Measurements from ENCODE around the gene HARBI1.

DNA sequence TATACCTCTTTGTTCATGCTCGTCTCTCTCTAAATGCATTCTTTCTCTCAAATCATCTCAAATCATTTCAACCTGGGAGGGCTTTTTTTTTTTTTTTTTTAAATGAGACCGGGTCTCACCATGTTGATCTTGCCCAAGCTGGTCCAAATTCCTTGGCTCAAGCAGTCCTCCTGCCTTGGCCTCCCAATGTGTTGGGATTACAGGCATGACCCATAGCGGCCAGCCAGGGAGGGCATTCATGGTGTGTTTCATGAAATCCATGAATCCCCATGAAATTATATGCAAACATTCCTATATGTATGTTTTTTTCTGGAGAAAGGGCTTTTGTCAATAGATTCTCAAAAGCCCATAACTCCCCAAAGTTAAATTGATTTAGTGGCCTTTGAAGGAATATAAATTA, 26.5 kb upstream of the HARBI1 start:
- TF ChIP-seq, protein P1, sequence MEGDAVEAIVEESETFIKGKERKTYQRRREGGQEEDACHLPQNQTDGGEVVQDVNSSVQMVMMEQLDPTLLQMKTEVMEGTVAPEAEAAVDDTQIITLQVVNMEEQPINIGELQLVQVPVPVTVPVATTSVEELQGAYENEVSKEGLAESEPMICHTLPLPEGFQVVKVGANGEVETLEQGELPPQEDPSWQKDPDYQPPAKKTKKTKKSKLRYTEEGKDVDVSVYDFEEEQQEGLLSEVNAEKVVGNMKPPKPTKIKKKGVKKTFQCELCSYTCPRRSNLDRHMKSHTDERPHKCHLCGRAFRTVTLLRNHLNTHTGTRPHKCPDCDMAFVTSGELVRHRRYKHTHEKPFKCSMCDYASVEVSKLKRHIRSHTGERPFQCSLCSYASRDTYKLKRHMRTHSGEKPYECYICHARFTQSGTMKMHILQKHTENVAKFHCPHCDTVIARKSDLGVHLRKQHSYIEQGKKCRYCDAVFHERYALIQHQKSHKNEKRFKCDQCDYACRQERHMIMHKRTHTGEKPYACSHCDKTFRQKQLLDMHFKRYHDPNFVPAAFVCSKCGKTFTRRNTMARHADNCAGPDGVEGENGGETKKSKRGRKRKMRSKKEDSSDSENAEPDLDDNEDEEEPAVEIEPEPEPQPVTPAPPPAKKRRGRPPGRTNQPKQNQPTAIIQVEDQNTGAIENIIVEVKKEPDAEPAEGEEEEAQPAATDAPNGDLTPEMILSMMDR (IDR thresholded peaks at IDR 0.05), result no peak
- TF ChIP-seq POLR2A (IDR thresholded peaks at IDR 0.05), result no peak

All from suprapubic skin (tissue), 3 donors.